ENCODE measurements around the gene RPTOR.

- TF ChIP-seq EZH2 (IDR thresholded peaks at IDR 0.05; ENCODE audit: borderline replicate concordance, low read depth, low read length, severe bottlenecking) (no peak), POLR2A (IDR thresholded peaks at IDR 0.05; ENCODE audit: low read depth, low read length) (no peak), GATA2 (IDR thresholded peaks at IDR 0.05; ENCODE audit: insufficient read depth, insufficient read length, low read depth, low read length) (no peak)
These were observed 311.6 kb downstream of the RPTOR start for GRCh38 chr17:80855948-80856862.

All from endothelial cell of umbilical vein (primary cell).